B cell (primary cell): Measurements from ENCODE around the gene GPBP1. TPM values are rescaled to one million over a fixed set of nuclear protein-coding genes. Genes with fewer than 3 reads are reported as not detected.

Source experiments
- ATAC-seq: fragments of 200-7000 bp; cut with Tn5 transposase; one replicate; pipeline ENCODE4 v1.10.0; 2021; ENCODE audit warnings: low read depth, mild to moderate bottlenecking, moderate number of reproducible peaks, moderate library complexity
- CTCF ChIA-PET: fragments of 350-600 bp; sonication (Branson Sonifier 250); formaldehyde crosslinking; loops from one replicate; lab custom pipeline; 2021; ENCODE audit warnings: antibody characterized with exemption, inconsistent platforms; lab: Charles Lee
- POLR2A ChIA-PET: fragments of 350-600 bp; sonication (Branson Sonifier 250); formaldehyde crosslinking; loops from one replicate; lab custom pipeline; 2021; ENCODE audit warnings: antibody characterized with exemption; lab: Charles Lee
- DNase-seq: peaks from one replicate; pipeline ENCODE4 v3.0.0; 2013
- H2AFZ ChIP-seq: 2 replicates; pipeline ENCODE4 v1.6.1; 2012; ENCODE audit warnings: mild to moderate bottlenecking, low read depth, low read length; ENCODE audit not compliant: insufficient read depth, poor library complexity, severe bottlenecking
- H3K27ac ChIP-seq, 2 donors: 1 replicate in 1 of 2; 2 replicates in 1 of 2; pipeline ENCODE4 v1.5.1; 2012 to 2013; ENCODE audit warnings: low read length in 2 of 2, mild to moderate bottlenecking in 2 of 2, moderate library complexity in 1 of 2
- H3K27me3 ChIP-seq, 4 experiments: fragments of 200-600 bp in 1 of 4; sonication (generic) in 1 of 4; replicated peaks in 1 of 4; 1 replicate in 2 of 4; 2 replicates in 2 of 4; pipeline versions ENCODE4 v1.6.1 to v1.7.0; 2013 to 2016; ENCODE audit warnings: low read length in 3 of 4, mild to moderate bottlenecking in 2 of 4, mixed read lengths in 1 of 4, moderate library complexity in 1 of 4; ENCODE audit not compliant: insufficient read depth in 4 of 4, control insufficient read depth in 3 of 4; ENCODE audit errors: control extremely low read depth in 1 of 4
- H3K36me3 ChIP-seq, 2 experiments: replicated peaks in 1 of 2; 1 replicate in 1 of 2; 2 replicates in 1 of 2; pipeline versions ENCODE4 v1.6.1 to v1.7.1; 2013; ENCODE audit warnings: low read length in 1 of 2; ENCODE audit not compliant: insufficient read depth in 2 of 2, control insufficient read depth in 1 of 2; ENCODE audit errors: control extremely low read depth in 1 of 2, extremely low read depth in 1 of 2
- H3K4me1 ChIP-seq, 2 donors: fragments of 200-600 bp in 1 of 2; sonication (generic) in 1 of 2; 1 replicate in 1 of 2; 2 replicates in 1 of 2; pipeline versions ENCODE4 v1.5.1 to v1.6.1; 2013 to 2017; ENCODE audit warnings: low read length in 2 of 2; ENCODE audit not compliant: control insufficient read depth in 2 of 2, insufficient read depth in 2 of 2
- H3K4me2 ChIP-seq: replicated peaks from 2 replicates; pipeline ENCODE3; 2012; ENCODE audit warnings: mild to moderate bottlenecking, low read depth, low read length; ENCODE audit not compliant: poor library complexity, severe bottlenecking
- H3K4me3 ChIP-seq, 5 experiments: fragments of 200-600 bp in 1 of 5; sonication (generic) in 1 of 5; 1 replicate in 3 of 5; 2 replicates in 2 of 5; pipeline versions ENCODE4 v1.5.1 to v1.7.0; 2011 to 2016; ENCODE audit warnings: low read length in 4 of 5, mild to moderate bottlenecking in 4 of 5, low read depth in 2 of 5, control low read depth in 1 of 5, moderate library complexity in 1 of 5; ENCODE audit not compliant: insufficient read depth in 1 of 5; ENCODE audit errors: control extremely low read depth in 1 of 5, extremely low read depth in 1 of 5
- H3K79me2 ChIP-seq: fragments of 200-600 bp; sonication (generic); one replicate; pipeline ENCODE4 v1.6.0; 2016; ENCODE audit warnings: low read length; ENCODE audit not compliant: control insufficient read depth, insufficient read depth
- H3K9ac ChIP-seq: fragments of 200-600 bp; sonication (generic); 2 replicates; pipeline ENCODE4 v1.6.1; 2017; ENCODE audit warnings: mild to moderate bottlenecking, low read length, moderate library complexity
- H3K9me3 ChIP-seq, 3 donors: one replicate each; pipeline versions ENCODE4 v1.6.1 to v1.7.1; 2013; ENCODE audit warnings: low read length in 2 of 3; ENCODE audit not compliant: control insufficient read depth in 2 of 3, insufficient read depth in 1 of 3; ENCODE audit errors: control extremely low read depth in 1 of 3
- H4K20me1 ChIP-seq: 2 replicates; pipeline ENCODE4 v1.6.0; 2012; ENCODE audit warnings: mild to moderate bottlenecking, low read length; ENCODE audit not compliant: insufficient read depth, control insufficient read depth, poor library complexity, severe bottlenecking
- H3K27ac Mint-ChIP-seq: one replicate; pipeline ENCODE4 v1.8.0; 2021; ENCODE audit warnings: mixed read lengths
- H3K27me3 Mint-ChIP-seq: one replicate; pipeline ENCODE4 v1.8.0; 2021; ENCODE audit warnings: mixed read lengths
- H3K4me1 Mint-ChIP-seq: one replicate; pipeline ENCODE4 v1.8.0; 2021; ENCODE audit warnings: mixed read lengths
- H3K4me3 Mint-ChIP-seq: one replicate; pipeline ENCODE4 v1.8.0; 2021; ENCODE audit warnings: mixed read lengths
- H3K9me3 Mint-ChIP-seq: one replicate; pipeline ENCODE4 v1.8.0; 2022; ENCODE audit warnings: mixed read lengths; ENCODE audit not compliant: insufficient read depth
- CTCF ChIP-seq: fragments of 200-600 bp; IDR thresholded peaks from one replicate; pipeline ENCODE4 v1.8.0; 2022; ENCODE audit warnings: antibody characterized with exemption, mild to moderate bottlenecking
- EZH2 ChIP-seq: IDR thresholded peaks from 2 replicates; pipeline ENCODE4 v1.6.1; 2012; ENCODE audit warnings: borderline replicate concordance, low read depth, mild to moderate bottlenecking, moderate library complexity, low read length; ENCODE audit not compliant: insufficient read depth, poor library complexity, severe bottlenecking
- WGBS: methylation state at CpG from one replicate; pipeline ENCODE4 v1.1.5; 2013; ENCODE audit warnings: missing lambda C conversion rate; ENCODE audit not compliant: insufficient coverage; 5-methylcytosine and 5-hydroxymethylcytosine counted together
- intact Hi-C: fragments of 100-400 bp; cut with micrococcal nuclease; formaldehyde crosslinking; loops from one replicate; pipeline ENCODE4 v1.10.0; 2022
- polyA plus RNA-seq: library from polyadenylated mRNA; depleted of rRNA; stranded (reverse); fragments of >200 nt; gene quantifications from 2 replicates; pipeline ENCODE4 v1.2.3, GENCODE V29; 2012
- small RNA-seq: library from RNA; depleted of rRNA; stranded (forward); fragments of <200 nt; gene quantifications from one replicate; pipeline ENCODE3, GENCODE V24; 2012; ENCODE audit warnings: low replicate concordance, low read depth; ENCODE audit not compliant: insufficient read length
- total RNA-seq, 2 donors: library from RNA; stranded (reverse); fragments of 120-200 nt in 1 of 2; gene quantifications; 1 replicate in 1 of 2; 2 replicates in 1 of 2; pipeline versions ENCODE4 v1.2.3 to v1.2.4, GENCODE V29; 2013 to 2022

Gene GPBP1
- total and polyA plus RNA-seq, 2 donors (not counting 1 experiment from before 2014, with no cell fraction given): 30.9 to 152 TPM

GRCh38 chr5:57313716-57314115, 139.9 kb downstream of the GPBP1 start:
- intact Hi-C loops: no loop called here
- H3K4me2 ChIP-seq: no peak overlapping the region
- H3K36me3 ChIP-seq: no peaks in the 10 kb centered on the region
- Mint-ChIP-seq H3K27me3 (peaks cover 4% of the 10 kb centered on the region), H3K27ac (no peak overlapping the region), H3K9me3 (no peaks in the 10 kb centered on the region), H3K4me1 (peaks cover 11% of the 10 kb centered on the region), H3K4me3 (no peak overlapping the region)
- no peak overlapping the region for H2AFZ ChIP-seq
- 94% methylated on average over 2 of the region's 3 CpGs for WGBS
- ChIA-PET CTCF (no interaction called here), POLR2A (no interaction called here)
- H4K20me1 ChIP-seq: no peaks in the 10 kb centered on the region
- no peak for DNase-seq
- peaks cover 0 to 8% (median 0%) of the 10 kb centered on the region in 3 donors for H3K9me3 ChIP-seq
- no peaks in the 10 kb centered on the region for H3K79me2 ChIP-seq
- no peak overlapping the region for H3K27ac ChIP-seq
- H3K4me3 ChIP-seq: no peak overlapping the region
- no peak overlapping the region for H3K9ac ChIP-seq
- no peaks in the 10 kb centered on the region for H3K4me1 ChIP-seq
- no peak for TF ChIP-seq CTCF
- TF ChIP-seq EZH2: no peak
- H3K27me3 ChIP-seq: peaks cover 0 to 3% (median 1%) of the 10 kb centered on the region in 4 experiments
- ATAC-seq: no peak

Small RNAs within 50 kb of the gene (small RNA-seq; reads per million reads assigned to genes)
- not detected for gene RF00019

Other genes with a start within 250 kb of the GPBP1 start
- 23.2 and 25.9 TPM in 2 replicates for gene MIER3, start 221.9 kb upstream of the GPBP1 start, total RNA-seq
- gene MIER3, start 221.9 kb upstream of the GPBP1 start, polyA plus RNA-seq: 5.8 and 8.2 TPM in 2 replicates